ENCODE measurements around the gene PCDH9.

GRCh38 chr13:66459143-66459542 lies 771.0 kb downstream of the PCDH9 start:
- TF ChIP-seq POLR2A (IDR thresholded peaks at IDR 0.05) (no peak), CTCF (IDR thresholded peaks at IDR 0.05) (no peak)

Measured in right lobe of liver (tissue), 4 donors.